BLaER1 treated with 17β-estradiol and CSF1 and Interleukin-3, amounts not matched to agents 10 nM and 100 nM (cell line): Measurements from ENCODE around the gene LARP4B.

ENCODE experiments used
- H3K27ac ChIP-seq, 11 experiments: shearing (Covaris generic); formaldehyde crosslinking; 2 replicates each; pipeline ENCODE4 v1.8.1; 2022
- H3K27me3 ChIP-seq, 11 experiments: shearing (Covaris generic); formaldehyde crosslinking; 2 replicates each; pipeline ENCODE4 v1.8.1; 2022
- H3K36me3 ChIP-seq, 11 experiments: shearing (Covaris generic); formaldehyde crosslinking; 2 replicates each; pipeline ENCODE4 v1.8.1; 2022
- H3K4me1 ChIP-seq, 10 experiments: shearing (Covaris generic); formaldehyde crosslinking; 2 replicates each; pipeline ENCODE4 v1.8.1; 2022
- H3K4me2 ChIP-seq, 11 experiments: shearing (Covaris generic); formaldehyde crosslinking; 2 replicates each; pipeline ENCODE4 v1.8.1; 2022
- H3K4me3 ChIP-seq, 10 experiments: shearing (Covaris generic); formaldehyde crosslinking; 2 replicates each; pipeline ENCODE4 v1.8.1; 2022
- H3K9ac ChIP-seq, 11 experiments: shearing (Covaris generic); formaldehyde crosslinking; 2 replicates each; pipeline ENCODE4 v1.8.1; 2022
- H3K9me3 ChIP-seq, 11 experiments: shearing (Covaris generic); formaldehyde crosslinking; replicated peaks in 1 of 11; 2 replicates each; pipeline ENCODE4 v1.8.1; 2022
- H4K20me1 ChIP-seq, 11 experiments: shearing (Covaris generic); formaldehyde crosslinking; 2 replicates each; pipeline ENCODE4 v1.8.1; 2022
- Cebpa-rat ChIP-seq, 11 experiments: shearing (Covaris generic); IDR thresholded peaks; 2 replicates each; pipeline ENCODE4 v1.8.1; 2022

The LARP4B gene

GRCh38 chr10:931326-932318, at the start of gene LARP4B:
TSS of gene LARP4B (minus strand) at chr10:931705. CDS start at chr10:885721, 45,984 bp downstream.
- TF ChIP-seq Cebpa-rat (IDR thresholded peaks at IDR 0.05), result no peak
- peak within 1 kb of the TSS; percentile 90 to 97 (median 96) for H3K4me3 ChIP-seq
- H3K4me1 ChIP-seq, result peaks cover 40 to 68% (median 54%) of the 10 kb centered on the region in 10 experiments
- H3K27me3 ChIP-seq, result peaks cover 0 to 6% (median 0%) of the 10 kb centered on the region in 11 experiments; a peak in 2 of 22 replicates
- peaks cover 39 to 48% (median 45%) of the 10 kb centered on the region in 11 experiments for H4K20me1 ChIP-seq
- H3K9me3 ChIP-seq, result no peaks in the 10 kb centered on the region
- H3K36me3 ChIP-seq, result peaks cover 2 to 25% (median 9%) of the 10 kb centered on the region in 11 experiments
- H3K4me2 ChIP-seq, result peak within 1 kb of the TSS; percentile 78 to 94 (median 86)
- peak within 1 kb of the TSS; percentile 97 to 100 (median 98) for H3K27ac ChIP-seq
- H3K9ac ChIP-seq, result peak within 1 kb of the TSS; percentile 99 to 100 (median 99)

- Histone ChIP-seq H3K4me1 (peaks cover under 1 to 3% (median 1%) of the 10 kb centered on the region in 10 experiments; a peak in 16 of 20 replicates), H3K27ac (no peak overlapping the region), H3K9ac (no peak overlapping the region), H3K36me3 (peaks cover 6 to 32% (median 26%) of the 10 kb centered on the region in 11 experiments; a peak in 18 of 22 replicates), H3K4me3 (peak overlapping the region in 3 of 10 experiments; percentile 12 to 25 (median 25); a peak in 1 of 20 replicates), H3K9me3 (peaks cover 40 to 62% (median 56%) of the 10 kb centered on the region in 11 experiments), H4K20me1 (no peaks in the 10 kb centered on the region), H3K4me2 (no peak overlapping the region), H3K27me3 (no peaks in the 10 kb centered on the region)
- TF ChIP-seq Cebpa-rat (IDR thresholded peaks at IDR 0.05), result no peak
Observed at GRCh38 chr10:980468-981093, 49.1 kb upstream of the LARP4B start.

DNA sequence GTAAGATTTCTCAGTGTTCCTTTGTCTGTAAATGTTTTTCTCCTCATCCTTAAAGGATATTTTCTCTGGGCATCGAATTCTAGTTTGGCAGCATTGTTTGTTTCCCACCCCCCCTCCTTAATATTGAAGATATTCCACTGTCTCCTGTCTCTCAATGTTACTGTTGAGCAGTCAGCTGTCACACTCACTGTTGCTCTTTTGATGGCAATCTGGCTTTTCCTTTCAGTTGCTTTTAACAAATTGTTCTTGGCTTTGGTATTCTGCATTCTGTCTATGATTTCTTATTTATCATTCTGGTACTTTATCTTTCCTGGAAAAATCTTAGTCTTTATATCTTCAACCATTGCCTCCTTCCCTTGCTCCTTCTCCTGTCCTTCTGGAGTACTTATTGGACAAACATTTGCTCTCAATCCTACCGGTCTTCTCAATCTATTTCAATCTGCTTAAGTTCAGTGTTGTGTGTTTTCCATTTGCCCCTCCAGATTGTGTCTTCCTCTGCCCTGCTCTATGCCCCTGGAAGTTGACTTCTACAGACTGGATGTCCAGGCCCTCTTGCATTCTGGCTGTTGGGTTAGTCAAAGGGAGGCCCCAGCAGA, 47.4 kb upstream of the LARP4B start:
- no peak for TF ChIP-seq Cebpa-rat (IDR thresholded peaks at IDR 0.05)
- Histone ChIP-seq H3K4me3 (no peak overlapping the region), H3K4me1 (peaks cover 17 to 20% (median 18%) of the 10 kb centered on the region in 10 experiments), H3K9me3 (peaks cover 40 to 62% (median 56%) of the 10 kb centered on the region in 11 experiments), H4K20me1 (no peaks in the 10 kb centered on the region), H3K27me3 (no peaks in the 10 kb centered on the region), H3K9ac (no peak overlapping the region), H3K4me2 (no peak overlapping the region), H3K36me3 (peaks cover 6 to 32% (median 26%) of the 10 kb centered on the region in 11 experiments; a peak in 18 of 22 replicates), H3K27ac (no peak overlapping the region)

DNA sequence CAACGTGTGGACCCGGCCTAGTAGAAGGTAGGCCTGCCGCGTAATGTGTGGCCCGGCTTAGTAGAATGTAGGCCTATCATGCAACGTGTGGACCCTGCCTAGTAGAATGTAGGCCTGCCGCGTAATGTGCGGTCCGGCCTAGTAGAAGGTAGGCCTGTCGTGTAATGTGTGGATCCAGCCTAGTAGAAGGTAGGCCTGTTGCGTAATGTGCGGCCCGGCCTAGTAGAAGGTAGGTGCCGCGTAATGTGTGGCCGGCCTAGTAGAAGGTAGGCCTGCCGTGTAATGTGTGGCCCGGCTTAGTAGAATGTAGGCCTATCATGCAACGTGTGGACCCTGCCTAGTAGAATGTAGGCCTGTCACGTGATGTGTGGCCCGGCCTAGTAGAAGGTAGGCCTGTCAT, 44.8 kb upstream of the LARP4B start:
- Histone ChIP-seq H3K4me3 (no peak overlapping the region), H3K9ac (no peak overlapping the region), H3K4me1 (peaks cover 21 to 44% (median 44%) of the 10 kb centered on the region in 10 experiments), H3K36me3 (peaks cover 6 to 32% (median 21%) of the 10 kb centered on the region in 11 experiments; a peak in 18 of 22 replicates), H3K27ac (no peak overlapping the region), H3K4me2 (no peak overlapping the region), H4K20me1 (no peaks in the 10 kb centered on the region), H3K9me3 (peaks cover 36 to 54% (median 49%) of the 10 kb centered on the region in 11 experiments), H3K27me3 (no peaks in the 10 kb centered on the region)
- peak in 2 of 11 experiments; percentile 23 to 40; a peak in 1 of 22 replicates for TF ChIP-seq Cebpa-rat (IDR thresholded peaks at IDR 0.05)

GRCh38 chr10:974785-975074, 43.2 kb upstream of the LARP4B start:
- H3K27ac ChIP-seq, result peak overlapping the region in 6 of 11 experiments; percentile 2 to 47 (median 26); a peak in 2 of 22 replicates
- peak overlapping the region in 6 of 11 experiments; percentile 8 to 23 (median 17); a peak in 2 of 22 replicates for H3K9ac ChIP-seq
- H3K9me3 ChIP-seq, result peaks cover 20 to 38% (median 33%) of the 10 kb centered on the region in 11 experiments
- TF ChIP-seq Cebpa-rat (IDR thresholded peaks at IDR 0.05), result no peak
- H3K4me3 ChIP-seq, result no peak overlapping the region
- peaks cover 21 to 60% (median 59%) of the 10 kb centered on the region in 10 experiments for H3K4me1 ChIP-seq
- H3K27me3 ChIP-seq, result no peaks in the 10 kb centered on the region
- no peaks in the 10 kb centered on the region for H4K20me1 ChIP-seq
- peak overlapping the region; percentile 66 to 89 (median 84) for H3K4me2 ChIP-seq
- peaks cover 0 to 17% (median 8%) of the 10 kb centered on the region in 11 experiments; a peak in 11 of 22 replicates for H3K36me3 ChIP-seq

DNA sequence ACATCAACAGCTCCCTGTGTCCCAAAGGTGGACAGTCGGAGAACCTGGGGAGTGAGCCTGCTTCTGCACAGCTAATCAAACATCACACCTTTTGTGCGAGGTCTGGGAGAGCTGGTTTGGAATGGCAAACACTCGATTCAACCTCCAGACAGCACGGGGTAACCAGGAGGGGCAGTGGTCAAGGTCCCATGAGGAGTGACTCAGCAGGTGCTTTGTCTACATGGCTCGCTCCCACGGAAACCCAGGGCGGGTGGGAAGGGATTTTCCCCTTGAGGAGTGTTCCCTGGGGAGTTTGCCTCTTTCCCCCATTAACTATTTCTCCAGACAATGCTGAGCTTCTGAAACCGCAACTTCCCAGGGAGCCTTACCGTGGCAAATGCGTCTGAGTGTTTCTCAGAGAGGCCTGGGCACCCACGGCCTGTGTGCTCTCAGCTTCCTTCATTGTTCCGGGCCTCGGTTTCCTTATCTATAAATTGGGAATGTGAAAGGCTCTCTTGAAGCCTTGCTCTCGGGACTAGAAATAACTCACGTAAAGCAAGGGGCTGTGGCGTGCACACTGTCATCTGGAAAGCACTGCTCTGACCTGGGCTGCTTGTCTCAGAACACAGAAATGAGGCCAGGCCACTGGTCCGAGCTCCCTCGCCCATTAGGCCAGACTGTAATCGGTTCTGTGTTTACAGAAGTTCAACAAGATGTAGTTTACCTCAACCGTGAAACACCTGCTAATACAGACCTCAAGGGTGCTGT, 42.7 kb upstream of the LARP4B start:
- no peak for TF ChIP-seq Cebpa-rat (IDR thresholded peaks at IDR 0.05)
- Histone ChIP-seq H3K4me2 (peak overlapping the region; percentile 66 to 89 (median 84)), H3K9ac (peak overlapping the region in 6 of 11 experiments; percentile 6 to 23 (median 17); a peak in 3 of 22 replicates)

DNA sequence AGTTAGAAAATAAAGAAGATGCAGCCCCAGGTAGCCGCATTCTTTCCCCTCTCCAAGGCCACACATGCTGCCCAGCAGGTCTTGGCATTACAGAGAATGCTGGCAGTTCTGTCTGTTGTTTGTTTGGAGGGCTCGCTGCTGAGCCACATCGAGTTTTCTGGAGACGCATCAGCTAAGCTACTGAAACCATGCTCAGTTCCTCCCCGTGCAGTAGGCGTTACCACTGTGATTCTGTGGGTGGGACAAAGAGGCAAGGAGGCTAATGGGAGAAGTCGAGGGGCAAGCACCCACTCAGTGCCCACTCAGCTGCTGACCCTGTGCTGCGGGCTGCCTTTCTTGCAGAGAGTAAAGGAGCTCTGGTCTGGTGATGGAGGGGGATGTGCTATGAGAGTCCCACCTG, 41.3 kb upstream of the LARP4B start:
- Histone ChIP-seq H3K36me3 (peaks cover 0 to 8% (median 0%) of the 10 kb centered on the region in 11 experiments; a peak in 3 of 22 replicates), H3K27ac (peak overlapping the region in 2 of 11 experiments; percentile 3 to 59; a peak in 1 of 22 replicates), H3K9me3 (peaks cover 5 to 21% (median 16%) of the 10 kb centered on the region in 11 experiments; a peak in 20 of 22 replicates), H4K20me1 (no peaks in the 10 kb centered on the region), H3K4me1 (peaks cover 21 to 72% (median 61%) of the 10 kb centered on the region in 10 experiments), H3K4me3 (no peak overlapping the region), H3K4me2 (peak overlapping the region in 10 of 11 experiments; percentile 4 to 89 (median 82); a peak in 17 of 22 replicates), H3K9ac (no peak overlapping the region), H3K27me3 (no peaks in the 10 kb centered on the region)
- no peak for TF ChIP-seq Cebpa-rat (IDR thresholded peaks at IDR 0.05)

More for the DNA sequence above, 42.7 kb upstream of the LARP4B start:
- peaks cover 21 to 65% (median 61%) of the 10 kb centered on the region in 10 experiments for H3K4me1 ChIP-seq
- H4K20me1 ChIP-seq, result no peaks in the 10 kb centered on the region
- H3K36me3 ChIP-seq, result peaks cover 0 to 12% (median 5%) of the 10 kb centered on the region in 11 experiments; a peak in 7 of 22 replicates
- peak overlapping the region in 8 of 11 experiments; percentile 16 to 47 (median 32); a peak in 3 of 22 replicates for H3K27ac ChIP-seq
- no peak overlapping the region for H3K4me3 ChIP-seq
- H3K27me3 ChIP-seq, result no peaks in the 10 kb centered on the region
- H3K9me3 ChIP-seq, result peaks cover 15 to 33% (median 28%) of the 10 kb centered on the region in 11 experiments
